GM18519 (cell line): ENCODE results near the gene NGB.
"Not testable (repeated sequence)": the region's sequence is repeated elsewhere in the genome, so short reads cannot be mapped to it uniquely, and the experiment has no call there.

Experiments
- ATAC-seq: cut with Tn5 transposase; IDR thresholded peaks from one replicate; pipeline ENCODE4 v1.9.1; 2021; ENCODE audit warnings: mild to moderate bottlenecking, moderate library complexity; ENCODE audit not compliant: unreplicated experiment, low FRiP score

Gene NGB

GRCh38 chr14:77296906-77297305 is 25.9 kb upstream of the NGB start:
- no peak for ATAC-seq

GRCh38 chr14:77296155-77296554 is 25.1 kb upstream of the NGB start:
- no peak for ATAC-seq

- ATAC-seq, result no peak
Observed at GRCh38 chr14:77290705-77291104, 19.7 kb upstream of the NGB start.

- no peak for ATAC-seq
Observed at GRCh38 chr14:77286576-77286975, 15.6 kb upstream of the NGB start.

- no peak for ATAC-seq
Observed at GRCh38 chr14:77284466-77284865, 13.5 kb upstream of the NGB start.

- no peak for ATAC-seq
Observed at GRCh38 chr14:77284066-77284465, 13.1 kb upstream of the NGB start.

- no peak for ATAC-seq
Observed at GRCh38 chr14:77281852-77282410, 10.9 kb upstream of the NGB start.

GRCh38 chr14:77280921-77281320 is 9.9 kb upstream of the NGB start:
- ATAC-seq, result not testable (repeated sequence)

- no peak for ATAC-seq
Observed at GRCh38 chr14:77279719-77280118, 8.7 kb upstream of the NGB start.

- no peak for ATAC-seq
Observed at GRCh38 chr14:77278461-77279230, 7.6 kb upstream of the NGB start.

- ATAC-seq, result no peak
Observed at GRCh38 chr14:77276959-77277358, 6.0 kb upstream of the NGB start.

GRCh38 chr14:77276295-77276935 is 5.4 kb upstream of the NGB start:
- no peak for ATAC-seq

GRCh38 chr14:77275601-77276017 is 4.6 kb upstream of the NGB start:
- ATAC-seq, result no peak

GRCh38 chr14:77275041-77275580 is 4.1 kb upstream of the NGB start:
- no peak for ATAC-seq

GRCh38 chr14:77273796-77274195 is 2.8 kb upstream of the NGB start:
- no peak for ATAC-seq

GRCh38 chr14:77272261-77272660 is 1.3 kb upstream of the NGB start:
- no peak for ATAC-seq

- no peak for ATAC-seq
Observed at GRCh38 chr14:77270361-77271112, 469 bp downstream of the NGB start.

GRCh38 chr14:77268989-77269600 is 1.9 kb downstream of the NGB start:
- no peak for ATAC-seq

- no peak for ATAC-seq
Observed at GRCh38 chr14:77267937-77268699, 2.9 kb downstream of the NGB start.

- ATAC-seq, result no peak
Observed at GRCh38 chr14:77266336-77266735, 4.7 kb downstream of the NGB start.
